HCT116 (cell line): ENCODE results near the gene CBLB. TPM values are rescaled to one million over a fixed set of nuclear protein-coding genes. Genes with fewer than 3 reads are reported as not detected.

ENCODE experiments used
- ATAC-seq: fragments of 200-7000 bp; cut with Tn5 transposase; 2 replicates; pipeline ENCODE4 v1.9.1; 2020; ENCODE audit warnings: mild to moderate bottlenecking, moderate library complexity
- BruUV-seq: library from RNA; stranded (reverse); fragments of 400-500 nt; replicated peaks from 2 replicates; lab custom pipeline; 2021; lab: Mats Ljungman, UMichigan
- CTCF ChIA-PET: fragments of 300-600 bp; sonication (Branson Sonifier 250); formaldehyde crosslinking; loops from one replicate; lab custom pipeline; 2021; ENCODE audit warnings: antibody characterized with exemption; lab: Charles Lee
- POLR2A ChIA-PET: fragments of 300-600, 350-600 bp; sonication (Branson Sonifier 250); formaldehyde crosslinking; loops from one replicate; lab custom pipeline; 2021; ENCODE audit warnings: antibody characterized with exemption; lab: Charles Lee
- RAD21 ChIA-PET, 2 experiments: fragments of 300-600 bp; sonication (Branson Sonifier 250); formaldehyde crosslinking; loops; one replicate each; lab custom pipeline; 2023; ENCODE audit warnings: low total read pairs in 2 of 2; ENCODE audit not compliant: uncharacterized antibody in 2 of 2, unreplicated experiment in 2 of 2, low non-redundant PET in 1 of 2; lab: Charles Lee
- DNase-seq: peaks from one replicate; pipeline ENCODE4 v3.0.0-alpha.2; 2010; ENCODE audit warnings: low read depth, low spot score
- H2AFZ ChIP-seq: fragments of 200-600 bp; shearing (Covaris generic), sonication (generic); 2 replicates; pipeline ENCODE4 v1.6.1; 2017; ENCODE audit warnings: low read depth, mixed run types, mixed read lengths, antibody characterized with exemption, low read length; ENCODE audit not compliant: poor library complexity, severe bottlenecking
- H3K27ac ChIP-seq: 2 replicates; pipeline ENCODE4 v1.5.1; 2012; ENCODE audit warnings: low read depth, low read length
- H3K27me3 ChIP-seq: fragments of 200-600 bp; sonication (generic); 2 replicates; pipeline ENCODE4 v1.6.1; 2016; ENCODE audit warnings: mixed run types, low read length, mixed read lengths; ENCODE audit not compliant: insufficient read depth
- H3K36me3 ChIP-seq, 2 experiments: fragments of 200-500 bp in 1 of 2; fragments of 200-600 bp in 1 of 2; sonication (Bioruptor generic) in 1 of 2; sonication (generic) in 1 of 2; 2 replicates each; pipeline versions ENCODE4 v1.5.1 to v1.6.1; 2014 to 2016; ENCODE audit warnings: low read length in 2 of 2, inconsistent platforms in 1 of 2, mixed read lengths in 1 of 2, mixed run types in 1 of 2; ENCODE audit not compliant: insufficient read depth in 2 of 2, control insufficient read depth in 1 of 2
- H3K4me1 ChIP-seq, 2 experiments: fragments of 200-600 bp in 1 of 2; sonication (generic) in 1 of 2; 2 replicates each; pipeline versions ENCODE4 v1.5.1 to v1.6.1; 2012 to 2017; ENCODE audit warnings: low read length in 2 of 2, inconsistent platforms in 1 of 2, mild to moderate bottlenecking in 1 of 2, mixed read lengths in 1 of 2, mixed run types in 1 of 2, moderate library complexity in 1 of 2; ENCODE audit not compliant: insufficient read depth in 2 of 2, control insufficient read depth in 1 of 2
- H3K4me2 ChIP-seq: fragments of 200-600 bp; sonication (generic); 2 replicates; pipeline ENCODE4 v1.6.1; 2017; ENCODE audit warnings: mixed run types, low read length, mixed read lengths
- H3K4me3 ChIP-seq, 2 experiments: fragments of 200-600 bp in 1 of 2; sonication (generic) in 1 of 2; replicated peaks in 1 of 2; 2 replicates each; pipeline ENCODE4 v1.5.1; 2011 to 2016; ENCODE audit warnings: low read length in 2 of 2, control low read depth in 1 of 2, low read depth in 1 of 2, mild to moderate bottlenecking in 1 of 2, mixed read lengths in 1 of 2, mixed run types in 1 of 2
- H3K79me2 ChIP-seq: fragments of 200-600 bp; sonication (generic); 2 replicates; pipeline ENCODE4 v1.6.1; 2017; ENCODE audit warnings: mild to moderate bottlenecking, mixed run types, low read length, moderate library complexity, mixed read lengths; ENCODE audit not compliant: insufficient read depth
- H3K9ac ChIP-seq: fragments of 200-600 bp; sonication (generic); 2 replicates; pipeline ENCODE4 v1.6.1; 2016; ENCODE audit warnings: low read length, mixed read lengths
- H3K9me2 ChIP-seq: fragments of 200-600 bp; sonication (generic), shearing (Covaris generic); 2 replicates; pipeline ENCODE4 v1.6.1; 2017; ENCODE audit warnings: mixed run types, mild to moderate bottlenecking, moderate library complexity; ENCODE audit not compliant: insufficient read depth
- H3K9me3 ChIP-seq, 2 experiments: fragments of 200-500 bp in 1 of 2; fragments of 200-600 bp in 1 of 2; sonication (Bioruptor generic) in 1 of 2; sonication (generic) in 1 of 2; 2 replicates each; pipeline ENCODE4 v1.6.1; 2014 to 2017; ENCODE audit warnings: low read length in 2 of 2, mixed read lengths in 2 of 2, inconsistent platforms in 1 of 2, low read depth in 1 of 2, mild to moderate bottlenecking in 1 of 2, mixed run types in 1 of 2, moderate library complexity in 1 of 2; ENCODE audit not compliant: control insufficient read depth in 1 of 2, insufficient read depth in 1 of 2
- H4K20me1 ChIP-seq: fragments of 200-600 bp; sonication (generic), shearing (Covaris generic); 2 replicates; pipeline ENCODE4 v1.6.1; 2017; ENCODE audit warnings: mixed run types, mild to moderate bottlenecking, moderate library complexity; ENCODE audit not compliant: insufficient read depth
- ATF3 ChIP-seq: IDR thresholded peaks from 2 replicates; pipeline ENCODE4 v1.6.1; 2012
- CBX3 ChIP-seq: IDR thresholded peaks from 2 replicates; pipeline ENCODE4 v1.6.1; 2012; ENCODE audit warnings: low read depth
- CEBPB ChIP-seq: IDR thresholded peaks from 2 replicates; pipeline ENCODE4 v1.6.1; 2012; ENCODE audit warnings: low read depth
- CTCF ChIP-seq, 3 experiments: fragments of 200-600 bp in 1 of 3; sonication (generic) in 1 of 3; IDR thresholded peaks in 2 of 3; conservative IDR thresholded peaks in 1 of 3; 2 replicates each; pipeline ENCODE4 v1.5.1; 2012 to 2017; ENCODE audit warnings: low read depth in 2 of 3, low read length in 2 of 3, antibody characterized with exemption in 1 of 3, borderline replicate concordance in 1 of 3, control low read depth in 1 of 3, mild to moderate bottlenecking in 1 of 3, mixed read lengths in 1 of 3, mixed run types in 1 of 3, moderate library complexity in 1 of 3; ENCODE audit not compliant: insufficient read depth in 1 of 3
- EZH2 ChIP-seq: fragments of 200-600 bp; sonication (generic); IDR thresholded peaks from 2 replicates; pipeline ENCODE4 v1.6.1; 2017; ENCODE audit warnings: antibody characterized with exemption, mixed run types
- EZH2phosphoT487 ChIP-seq: fragments of 200-600 bp; IDR thresholded peaks from 2 replicates; pipeline ENCODE4 v1.6.1; 2018; ENCODE audit warnings: antibody characterized with exemption, borderline replicate concordance
- FOSL1 ChIP-seq: IDR thresholded peaks from 2 replicates; pipeline ENCODE4 v1.6.1; 2012; ENCODE audit warnings: low read depth
- JUND ChIP-seq: IDR thresholded peaks from 2 replicates; pipeline ENCODE4 v1.6.1; 2012
- MAX ChIP-seq: IDR thresholded peaks from 2 replicates; pipeline ENCODE4 v1.6.1; 2012
- POLR2A ChIP-seq: IDR thresholded peaks from 2 replicates; pipeline ENCODE4 v1.7.0; 2011; ENCODE audit warnings: borderline replicate concordance; ENCODE audit not compliant: insufficient read depth, insufficient read length; ENCODE audit errors: extremely low read depth
- POLR2AphosphoS5 ChIP-seq: IDR thresholded peaks from 2 replicates; pipeline ENCODE4 v1.6.1; 2011; ENCODE audit warnings: mild to moderate bottlenecking, low read depth, low read length, moderate library complexity
- RAD21 ChIP-seq: IDR thresholded peaks from 2 replicates; pipeline ENCODE4 v1.6.1; 2012; ENCODE audit warnings: low read depth, mild to moderate bottlenecking
- REST ChIP-seq: IDR thresholded peaks from 2 replicates; pipeline ENCODE4 v1.6.1; 2012; ENCODE audit warnings: low read depth
- SRF ChIP-seq: IDR thresholded peaks from 2 replicates; pipeline ENCODE4 v1.6.1; 2012; ENCODE audit warnings: low read depth
- TCF7L2 ChIP-seq: IDR thresholded peaks from 2 replicates; pipeline ENCODE4 v1.7.0; 2011; ENCODE audit warnings: borderline replicate concordance, inconsistent platforms; ENCODE audit not compliant: insufficient read depth, insufficient read length; ENCODE audit errors: extremely low read depth
- ZBTB33 ChIP-seq: IDR thresholded peaks from 2 replicates; pipeline ENCODE4 v1.6.1; 2011; ENCODE audit warnings: mild to moderate bottlenecking, low read length, moderate library complexity; ENCODE audit not compliant: insufficient replicate concordance; ENCODE audit errors: extremely low read depth
- ZNF274 ChIP-seq: fragments of 200-500 bp; sonication (Bioruptor generic); IDR thresholded peaks from 2 replicates; pipeline ENCODE4 v1.6.1; 2014; ENCODE audit warnings: mild to moderate bottlenecking, low read depth, low read length, inconsistent platforms
- intact Hi-C: fragments of 100-400 bp; cut with micrococcal nuclease; formaldehyde crosslinking; loops from 2 replicates; pipeline ENCODE4 v1.10.0; 2022
- total RNA-seq: library from RNA; stranded (reverse); gene quantifications from one replicate; pipeline ENCODE4 v1.2.1, GENCODE V29; 2021; ENCODE audit not compliant: unreplicated experiment

The CBLB gene
- total RNA-seq, 1 experiment from 2014 or later: 10.4 TPM

- Histone ChIP-seq H3K27me3 (no peaks in the 10 kb centered on the region), H3K4me3 (no peak overlapping the region), H2AFZ (no peak overlapping the region), H3K79me2 (no peaks in the 10 kb centered on the region), H3K4me1 (peaks cover 0 to 7% of the 10 kb centered on the region in 2 experiments; a peak in 1 of 4 replicates), H3K4me2 (no peak overlapping the region), H3K36me3 (no peaks in the 10 kb centered on the region), H3K27ac (no peak overlapping the region), H3K9me3 (no peaks in the 10 kb centered on the region), H3K9ac (no peak overlapping the region), H3K9me2 (no peaks in the 10 kb centered on the region), H4K20me1 (no peaks in the 10 kb centered on the region)
- BruUV-seq: no TSS peak
- DNase-seq: no peak
- TF ChIP-seq EZH2phosphoT487 (no peak), SRF (no peak), JUND (no peak), CEBPB (no peak), CTCF (IDR thresholded peaks at IDR 0.05 in 2 of 3, conservative IDR thresholded peaks at IDR 0.05 in 1 of 3; ENCODE audit: borderline replicate concordance in 1 of 3, insufficient read depth in 1 of 3, low read depth in 2 of 3, low read length in 2 of 3) (no peak), ZNF274 (no peak), FOSL1 (no peak), REST (no peak), CBX3 (no peak), EZH2 (no peak), POLR2AphosphoS5 (no peak), RAD21 (no peak), POLR2A (no peak), ATF3 (no peak), MAX (no peak), TCF7L2 (no peak), ZBTB33 (no peak)
- intact Hi-C loops: no loop called here
- ATAC-seq: no peak
- POLR2A ChIA-PET: no interaction called here
- RAD21 ChIA-PET: no interaction called here
- CTCF ChIA-PET: no interaction called here
These were observed 5.2 kb downstream of the CBLB start for GRCh38 chr3:105863608-105864007.
